HG03442 (cell line): ENCODE measurements around the gene THSD7A.

ENCODE experiments used
- ATAC-seq: cut with Tn5 transposase; IDR thresholded peaks from one replicate; pipeline ENCODE4 v1.9.1; 2021; ENCODE audit warnings: mild to moderate bottlenecking, moderate library complexity; ENCODE audit not compliant: unreplicated experiment

THSD7A gene

DNA sequence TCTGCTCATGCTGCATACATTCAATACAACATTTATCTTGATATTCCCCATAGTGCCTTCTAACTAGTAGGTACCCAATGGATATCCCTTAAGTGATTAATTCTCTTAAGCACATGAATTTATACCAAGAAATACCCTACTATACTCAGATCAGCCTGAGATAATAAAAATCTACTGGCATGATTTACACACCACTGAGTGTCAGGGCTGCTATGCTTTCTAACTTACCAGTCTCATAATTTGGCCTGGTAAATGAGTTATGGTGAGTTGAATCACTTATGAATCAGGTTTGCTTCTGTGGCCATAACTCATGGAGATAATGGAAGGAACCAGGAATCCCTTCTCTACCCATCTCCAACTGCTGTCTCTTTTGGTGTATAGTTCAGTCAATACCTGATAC, 122.8 kb downstream of the THSD7A start:
- no peak for ATAC-seq

DNA sequence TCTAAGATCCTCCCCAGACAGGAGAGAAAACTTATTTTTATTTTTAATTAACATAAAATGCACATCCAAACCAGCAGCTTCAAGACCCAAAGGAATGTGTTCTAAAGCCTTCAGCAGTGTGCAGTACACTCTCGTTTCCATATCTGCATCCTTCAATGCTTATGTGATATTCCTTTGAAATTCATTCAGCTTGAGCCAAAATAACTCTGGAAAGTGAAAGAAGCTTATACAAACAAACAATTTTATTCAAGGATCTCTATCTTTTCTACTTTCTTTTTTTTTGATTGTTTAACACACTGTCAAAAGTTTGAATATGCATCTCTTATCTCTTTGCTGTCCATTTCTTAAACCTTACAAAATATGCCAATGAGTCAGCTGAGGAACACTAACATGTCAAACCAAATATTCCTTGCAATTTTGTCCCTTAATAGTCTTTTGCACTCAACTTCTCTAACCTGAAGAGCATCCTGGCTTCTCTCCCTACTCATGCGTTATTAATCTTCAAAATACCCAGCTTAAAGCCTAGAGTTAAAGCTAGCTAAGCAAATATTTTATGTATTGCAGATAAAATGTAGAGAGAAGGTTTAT, 124.3 kb downstream of the THSD7A start:
- ATAC-seq, result no peak

DNA sequence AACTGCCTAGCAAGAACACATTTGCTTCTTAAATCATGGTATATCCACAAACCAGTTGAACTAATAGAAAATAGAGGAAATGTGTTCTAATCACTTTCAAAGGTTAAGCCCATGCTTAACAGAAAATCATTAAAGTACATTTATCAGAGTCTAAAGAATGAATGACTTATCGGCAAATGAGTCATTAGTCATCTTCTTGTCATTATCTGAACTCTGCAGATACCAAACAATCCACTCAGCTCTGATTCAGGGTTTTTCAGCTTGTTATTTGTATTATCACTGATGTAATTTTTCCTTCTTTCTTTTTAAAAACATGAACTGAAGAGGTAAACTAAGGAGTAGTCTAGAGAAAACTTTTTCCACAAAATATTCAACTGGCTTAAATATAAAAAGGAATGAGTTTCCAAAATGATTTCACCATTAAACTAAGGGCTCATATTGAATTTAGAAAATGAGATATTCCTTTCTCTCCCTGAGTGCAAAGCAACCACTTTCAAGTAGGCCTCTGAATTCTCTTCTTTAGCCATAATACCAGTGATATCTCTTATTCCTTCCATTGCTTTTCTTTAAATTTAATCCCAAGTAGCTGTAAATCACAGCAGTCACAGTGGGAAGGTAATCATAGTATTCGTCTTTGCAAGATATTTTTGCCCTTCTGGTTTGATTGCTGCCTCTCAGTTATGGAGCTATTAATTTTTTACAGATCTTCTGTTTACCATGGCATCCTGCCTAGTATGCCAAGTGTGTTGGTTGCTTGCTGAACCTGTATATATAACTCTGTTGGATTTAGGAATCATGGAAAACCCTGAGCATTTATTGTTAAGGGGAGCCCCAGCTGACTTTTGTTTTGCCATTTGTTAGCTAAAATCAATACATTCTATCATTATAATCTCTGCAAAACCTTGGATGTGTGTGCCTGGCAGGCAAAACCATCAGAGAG, 125.1 kb downstream of the THSD7A start:
- no peak for ATAC-seq

DNA sequence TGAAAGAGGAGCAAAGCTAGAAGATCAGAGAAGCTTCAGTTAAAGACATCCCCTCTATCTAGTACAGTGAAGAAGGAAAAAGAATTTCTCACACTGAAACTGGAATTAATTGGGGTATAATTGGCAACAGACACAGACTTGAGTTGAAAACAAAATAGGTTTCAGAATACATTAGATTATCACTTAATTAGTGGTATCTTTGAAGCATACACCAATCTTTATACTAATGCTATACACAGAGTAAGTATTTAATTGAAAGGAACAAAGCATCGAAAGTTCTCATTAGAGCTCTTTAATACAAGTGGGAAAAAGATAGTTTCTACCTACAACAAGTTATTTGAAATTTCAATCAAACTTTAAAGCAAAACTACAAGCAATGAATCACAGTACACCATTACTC, 128.2 kb downstream of the THSD7A start:
- no peak for ATAC-seq

GRCh38 chr7:11702938-11703337, 129.1 kb downstream of the THSD7A start:
- ATAC-seq, result no peak

DNA sequence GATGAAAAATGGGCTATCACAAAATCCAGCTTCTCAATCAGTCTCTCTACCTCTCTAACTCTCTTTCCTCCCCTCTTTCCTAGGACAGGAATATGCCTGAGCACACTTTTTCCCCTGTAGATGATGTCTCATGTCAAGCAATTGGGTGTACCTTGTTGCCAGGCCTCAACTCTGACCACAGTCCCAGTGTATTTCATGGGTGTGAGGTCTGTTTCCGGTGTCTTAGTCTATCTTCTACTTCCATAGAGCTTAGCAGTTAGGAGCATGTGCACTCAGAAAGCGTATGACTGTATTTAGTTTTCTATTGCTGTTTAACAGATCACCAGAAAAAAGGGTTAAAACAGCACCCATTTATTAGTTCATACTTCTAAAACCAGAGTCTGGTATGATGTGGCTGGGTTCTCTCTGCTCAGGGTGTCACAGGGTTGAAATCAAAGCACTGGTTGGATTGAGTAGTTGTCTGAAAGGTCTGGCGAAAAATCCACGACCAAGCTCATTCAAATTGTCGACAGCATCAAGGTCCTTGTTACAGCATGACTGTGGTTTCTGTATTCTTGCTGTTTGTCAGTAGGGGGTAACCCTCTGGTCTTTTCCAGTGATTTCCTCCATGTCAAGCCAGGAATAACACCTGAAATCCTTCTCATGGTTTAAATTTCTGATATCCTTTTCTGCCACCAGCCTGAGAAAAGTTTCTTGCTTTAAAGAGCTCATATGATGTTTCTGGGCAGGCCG, 130.0 kb downstream of the THSD7A start:
- no peak for ATAC-seq

GRCh38 chr7:11699666-11700065, 132.3 kb downstream of the THSD7A start:
- ATAC-seq, result no peak

DNA sequence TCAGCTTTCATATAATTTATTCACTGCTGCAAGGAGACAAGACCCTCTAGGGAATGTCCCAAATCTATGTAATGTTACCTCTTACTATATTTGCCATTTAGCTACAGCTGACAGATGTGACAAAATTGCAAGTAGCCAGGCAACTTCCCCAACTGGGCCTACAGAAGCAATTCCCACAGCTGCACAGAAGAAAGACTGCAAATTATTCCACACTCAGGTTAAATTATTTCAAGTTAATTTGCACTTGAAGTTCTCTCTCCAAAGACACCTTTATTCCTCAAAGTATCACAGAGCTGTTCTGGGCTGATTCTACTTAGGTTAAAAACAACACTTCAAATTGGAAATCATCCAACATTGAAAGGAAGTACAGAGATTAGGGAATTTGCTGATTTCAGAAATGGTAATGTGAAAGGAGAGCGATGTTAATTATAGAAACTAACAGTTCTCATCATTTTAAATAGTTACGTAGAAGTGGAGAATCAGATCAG, 133.6 kb downstream of the THSD7A start:
- ATAC-seq, result no peak

DNA sequence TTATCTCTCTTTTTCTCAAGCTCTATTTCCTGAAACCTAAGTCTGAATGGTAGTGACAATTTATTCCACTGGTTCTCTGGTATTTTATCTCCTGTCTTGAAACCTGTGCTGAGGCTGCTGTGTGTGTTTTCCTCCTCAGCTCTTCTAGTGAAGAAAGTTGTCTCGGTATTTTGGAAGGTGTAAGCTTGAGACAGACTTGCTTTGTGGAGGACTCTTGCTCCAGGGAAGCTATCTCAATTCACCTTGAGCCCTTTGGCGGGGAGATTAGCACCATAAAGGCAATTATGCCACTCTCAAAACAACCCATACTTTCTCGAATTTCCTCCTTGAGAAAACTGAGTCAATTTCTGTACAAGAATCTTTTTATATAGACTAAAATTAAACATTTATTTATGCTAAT, 141.6 kb downstream of the THSD7A start:
- ATAC-seq, result no peak

GRCh38 chr7:11689096-11689495, 142.9 kb downstream of the THSD7A start:
- no peak for ATAC-seq

GRCh38 chr7:11681461-11681860, 150.5 kb downstream of the THSD7A start:
- ATAC-seq, result no peak

DNA sequence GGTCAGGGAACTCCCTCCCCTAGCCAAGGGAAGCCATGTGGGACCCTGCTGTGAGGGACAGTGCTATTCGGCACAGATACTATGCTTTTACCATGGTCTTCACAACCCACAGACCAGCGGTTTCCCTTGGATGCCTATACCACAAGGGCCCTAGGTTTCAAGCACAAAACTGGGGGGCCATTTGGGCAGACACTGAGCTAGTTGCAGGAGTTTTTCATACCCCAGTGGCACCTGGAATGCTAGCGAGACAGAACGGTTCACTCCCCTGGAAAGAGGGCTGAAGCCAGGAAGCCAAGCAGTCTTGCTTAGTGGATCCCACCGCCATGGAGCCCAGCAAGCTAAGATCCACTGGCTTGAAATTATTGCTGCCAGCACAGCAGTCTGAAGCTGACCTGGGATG, 156.8 kb downstream of the THSD7A start:
- ATAC-seq, result no peak

GRCh38 chr7:11668727-11669126, 163.3 kb downstream of the THSD7A start:
- ATAC-seq, result no peak

DNA sequence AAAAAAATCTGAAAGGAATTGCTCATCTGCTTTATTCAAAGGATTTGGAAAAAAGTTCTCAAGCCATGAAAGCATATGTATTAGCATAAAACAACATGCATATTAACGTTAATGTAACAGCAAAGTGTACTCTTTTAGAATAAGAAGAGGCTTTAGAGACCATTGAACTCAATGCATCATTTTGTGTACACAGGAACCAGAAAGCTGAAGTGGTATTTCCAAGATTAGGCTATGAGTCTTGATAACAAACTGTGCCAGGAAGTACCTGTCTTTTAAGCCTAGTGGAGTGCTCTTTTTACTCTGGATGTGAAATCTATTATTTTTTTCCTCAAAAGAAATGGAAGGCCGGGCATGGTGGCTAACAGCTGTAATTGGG, 164.2 kb downstream of the THSD7A start:
- ATAC-seq, result no peak

- no peak for ATAC-seq
Observed at GRCh38 chr7:11667071-11667809, 164.8 kb downstream of the THSD7A start.

- ATAC-seq, result no peak
Observed at GRCh38 chr7:11665357-11665756, 166.6 kb downstream of the THSD7A start.

- ATAC-seq, result no peak
Observed at GRCh38 chr7:11655642-11656041, 176.4 kb downstream of the THSD7A start.

- ATAC-seq, result no peak
Observed at GRCh38 chr7:11655163-11655562, 176.8 kb downstream of the THSD7A start.

DNA sequence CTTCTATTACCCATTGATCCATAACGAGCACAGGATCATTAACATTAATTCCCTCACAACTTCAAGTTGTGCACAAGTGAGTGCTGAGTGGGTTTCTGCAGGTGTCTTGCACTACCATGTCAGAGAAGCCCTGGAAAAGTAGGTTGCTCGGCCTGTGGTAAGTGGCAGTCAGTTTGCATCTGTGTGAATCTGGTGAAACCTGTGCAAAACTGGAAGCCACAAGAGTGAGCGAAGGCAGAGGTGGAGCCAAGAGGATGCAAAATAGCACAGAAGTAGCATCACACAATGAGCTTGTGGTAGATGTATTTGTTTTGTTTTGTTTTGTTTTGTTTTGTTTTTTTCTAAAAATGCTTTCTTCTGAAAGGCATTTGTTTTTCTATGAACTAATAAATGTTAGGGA, 181.5 kb downstream of the THSD7A start:
- no peak for ATAC-seq

GRCh38 chr7:11650030-11650429, 182.0 kb downstream of the THSD7A start:
- ATAC-seq, result no peak

- ATAC-seq, result no peak
Observed at GRCh38 chr7:11648980-11649379, 183.0 kb downstream of the THSD7A start.
